OCI-LY3 (cell line): Measurements from ENCODE around the gene INTS4.
"Not testable (repeated sequence)": the region's sequence is repeated elsewhere in the genome, so short reads cannot be mapped to it uniquely, and the experiment has no call there.

Source experiments
- CTCF ChIP-seq: fragments of 200-600, 300-600 bp; sonication (generic); IDR thresholded peaks from 2 replicates; pipeline ENCODE4 v1.5.1; 2014; ENCODE audit warnings: antibody characterized with exemption, low read length, low read depth
- EZH2phosphoT487 ChIP-seq: fragments of 200-600 bp; shearing (Covaris generic); IDR thresholded peaks from 2 replicates; pipeline ENCODE4 v1.6.1; 2018; ENCODE audit warnings: antibody characterized with exemption, mixed run types, low read depth

DNA sequence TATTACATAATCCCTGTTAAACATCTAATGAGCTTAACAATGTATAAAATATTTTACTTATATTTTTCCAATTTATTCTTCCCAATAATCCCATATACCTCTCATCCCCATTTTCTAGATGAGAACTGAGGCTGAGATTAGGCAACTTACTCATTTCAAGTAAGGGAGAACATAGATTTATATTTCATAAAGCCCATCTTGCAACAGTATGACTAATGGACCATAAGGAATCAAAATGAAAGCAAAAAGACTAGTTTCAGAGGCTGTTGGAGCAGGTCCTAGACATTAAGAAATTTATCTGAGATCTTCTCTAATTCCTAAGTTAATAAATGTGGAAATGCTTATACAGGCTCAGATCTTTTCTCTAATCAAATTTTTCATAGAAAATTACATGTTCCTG is 52.0 kb downstream of the INTS4 start:
- TF ChIP-seq CTCF, EZH2phosphoT487: not testable (repeated sequence)
